Mucosa of descending colon (tissue), 3 donors: Measurements from ENCODE around the gene PLSCR4. TPM values are rescaled to one million over a fixed set of nuclear protein-coding genes. Genes with fewer than 3 reads are reported as not detected.

Experiments
- ATAC-seq: fragments of 200-7000 bp; cut with Tn5 transposase; one replicate; pipeline ENCODE4 v1.9.1; 2020; ENCODE audit warnings: mild to moderate bottlenecking, moderate library complexity
- DNase-seq, 3 donors: peaks; one replicate each; pipeline ENCODE4 v3.0.0-alpha.2; 2020
- H3K36me3 ChIP-seq: fragments of 200-600 bp; one replicate; pipeline ENCODE4 v1.8.0; 2021; ENCODE audit warnings: low read depth, mild to moderate bottlenecking
- H3K4me1 ChIP-seq: fragments of 200-600 bp; one replicate; pipeline ENCODE4 v1.8.0; 2021; ENCODE audit warnings: low read depth, mild to moderate bottlenecking
- H3K4me3 ChIP-seq: fragments of 200-600 bp; one replicate; pipeline ENCODE4 v1.8.0; 2021; ENCODE audit warnings: mild to moderate bottlenecking
- H3K9me3 ChIP-seq: fragments of 200-600 bp; one replicate; pipeline ENCODE4 v1.8.0; 2021; ENCODE audit warnings: mild to moderate bottlenecking
- intact Hi-C, 2 donors: fragments of 100-400 bp; cut with DNase I in 1 of 2; cut with micrococcal nuclease in 1 of 2; formaldehyde crosslinking; loops; one replicate each; pipeline versions ENCODE4 v1.11.0 to v1.11.1; 2022; cut with DNase I, micrococcal nuclease
- total RNA-seq, 3 donors: library from RNA; stranded (reverse); fragmentation: NEBNext Ultra II Directional in 2 of 3; extraction: Animal tissue kit (Norgen Biotek cat#: 25700) in 2 of 3; gene quantifications; one replicate each; pipeline versions ENCODE4 v1.2.1 to v1.2.4, GENCODE V29; 2021 to 2023
- TF ChIP-seq, protein P1 (sequence below): fragments of 200-600 bp; IDR thresholded peaks from one replicate; pipeline ENCODE4 v1.8.0; 2022; ENCODE audit warnings: antibody characterized with exemption, mild to moderate bottlenecking
- donor health status: DM: no; HTN: no; CAD: no; lungs with moderate emphysema.
- donor health status: DM: no; HTN: no; CAD: no.
- donor health status: DM: no; HTN: yes; CAD: no.

PLSCR4 gene
- total RNA-seq, 3 donors from 2014 or later, result 45.3 to 72.7 (median 64.0) TPM

DNA sequence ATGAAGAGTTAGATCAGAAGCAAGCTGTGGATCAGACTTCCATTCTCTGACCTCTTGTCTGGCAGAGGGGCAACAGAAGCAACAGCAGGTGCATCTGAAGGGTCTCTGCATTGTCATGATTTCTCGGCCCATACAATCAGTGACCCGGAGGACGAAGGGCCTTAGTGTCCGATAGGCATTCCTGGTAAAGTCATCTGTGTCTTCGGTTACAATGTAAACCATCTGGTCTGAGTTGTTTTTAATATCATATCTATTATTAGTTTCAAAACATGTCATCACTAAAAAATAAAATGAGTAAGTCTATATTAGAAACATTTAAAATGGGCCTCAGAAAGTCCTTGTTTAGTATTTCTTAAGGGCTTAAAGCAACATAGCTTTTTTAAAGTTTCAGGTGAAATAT is 51.1 kb downstream of the PLSCR4 start:
- intact Hi-C loops, result no loop called here

DNA sequence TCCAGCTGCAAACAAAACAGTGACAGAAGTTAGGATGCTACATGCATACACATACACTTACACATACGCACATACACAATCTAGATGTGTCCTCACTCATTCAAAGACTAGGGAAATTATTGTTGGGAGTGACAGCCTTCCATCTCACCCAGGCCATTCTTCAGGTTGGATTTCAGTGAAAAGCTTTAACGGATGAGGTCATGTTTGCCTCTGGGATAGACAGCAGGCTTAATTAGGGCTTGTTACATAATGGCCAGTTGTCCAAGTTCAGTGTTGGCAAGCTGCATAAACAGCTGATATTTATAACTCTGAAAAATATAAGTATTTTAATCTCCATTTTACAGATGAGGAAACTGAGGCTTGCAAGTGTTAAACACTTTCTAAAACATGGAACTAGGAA is 54.1 kb downstream of the PLSCR4 start:
- H3K9me3 ChIP-seq, result no peaks in the 10 kb centered on the region
- no peaks in the 10 kb centered on the region for H3K36me3 ChIP-seq
- H3K4me1 ChIP-seq, result no peaks in the 10 kb centered on the region
- DNase-seq (no peak), ATAC-seq (no peak)
- intact Hi-C loops, result no loop called here
- H3K4me3 ChIP-seq, result no peak overlapping the region
- TF ChIP-seq, protein P1, sequence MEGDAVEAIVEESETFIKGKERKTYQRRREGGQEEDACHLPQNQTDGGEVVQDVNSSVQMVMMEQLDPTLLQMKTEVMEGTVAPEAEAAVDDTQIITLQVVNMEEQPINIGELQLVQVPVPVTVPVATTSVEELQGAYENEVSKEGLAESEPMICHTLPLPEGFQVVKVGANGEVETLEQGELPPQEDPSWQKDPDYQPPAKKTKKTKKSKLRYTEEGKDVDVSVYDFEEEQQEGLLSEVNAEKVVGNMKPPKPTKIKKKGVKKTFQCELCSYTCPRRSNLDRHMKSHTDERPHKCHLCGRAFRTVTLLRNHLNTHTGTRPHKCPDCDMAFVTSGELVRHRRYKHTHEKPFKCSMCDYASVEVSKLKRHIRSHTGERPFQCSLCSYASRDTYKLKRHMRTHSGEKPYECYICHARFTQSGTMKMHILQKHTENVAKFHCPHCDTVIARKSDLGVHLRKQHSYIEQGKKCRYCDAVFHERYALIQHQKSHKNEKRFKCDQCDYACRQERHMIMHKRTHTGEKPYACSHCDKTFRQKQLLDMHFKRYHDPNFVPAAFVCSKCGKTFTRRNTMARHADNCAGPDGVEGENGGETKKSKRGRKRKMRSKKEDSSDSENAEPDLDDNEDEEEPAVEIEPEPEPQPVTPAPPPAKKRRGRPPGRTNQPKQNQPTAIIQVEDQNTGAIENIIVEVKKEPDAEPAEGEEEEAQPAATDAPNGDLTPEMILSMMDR, result no peak

More for the DNA sequence above, 51.1 kb downstream of the PLSCR4 start:
- Histone ChIP-seq H3K4me1 (no peaks in the 10 kb centered on the region), H3K36me3 (no peaks in the 10 kb centered on the region), H3K9me3 (no peaks in the 10 kb centered on the region), H3K4me3 (no peak overlapping the region)
- DNase-seq, result no peak
- TF ChIP-seq, protein P1, result no peak
- no peak for ATAC-seq

DNA sequence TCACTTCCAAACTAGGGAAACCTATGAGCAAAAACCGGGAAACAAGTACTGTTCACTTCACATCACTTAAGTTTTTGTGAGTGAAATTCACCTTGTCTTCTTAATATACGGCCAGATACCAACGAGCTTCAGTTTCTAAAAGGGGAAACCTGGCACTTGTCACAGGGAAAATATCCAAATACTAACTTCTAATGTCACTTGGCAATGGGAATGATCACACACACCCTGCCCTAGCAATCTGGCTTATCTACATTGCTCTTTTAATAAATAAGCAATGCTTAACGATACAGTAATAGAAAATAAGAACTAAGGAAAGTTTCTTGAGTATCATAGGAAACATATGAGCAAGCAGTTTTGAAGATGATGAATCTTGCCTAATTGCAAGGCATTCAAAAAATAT is 55.3 kb downstream of the PLSCR4 start:
- intact Hi-C loops, result no loop called here

DNA sequence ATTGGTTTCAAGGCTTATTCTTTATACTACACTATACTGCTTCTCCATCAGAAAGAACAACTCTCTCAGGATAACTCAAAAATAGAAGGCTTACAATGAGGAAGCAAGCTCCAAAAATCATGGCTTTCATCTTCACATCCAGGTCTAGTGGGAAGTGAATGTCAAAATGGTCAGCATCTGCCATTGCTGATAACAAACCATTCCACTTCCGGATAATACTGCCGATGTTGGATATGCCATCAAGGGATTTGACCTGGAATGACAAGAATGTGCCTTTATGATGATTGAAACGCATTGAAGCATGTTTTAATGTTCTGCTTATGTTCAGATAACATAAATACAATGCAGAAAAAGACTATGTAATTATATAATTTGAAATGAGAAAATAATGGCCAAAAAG is 55.9 kb downstream of the PLSCR4 start:
- intact Hi-C loops, result no loop called here
- DNase-seq, result no peak
- Histone ChIP-seq H3K4me1 (no peaks in the 10 kb centered on the region), H3K9me3 (no peaks in the 10 kb centered on the region), H3K36me3 (no peaks in the 10 kb centered on the region), H3K4me3 (no peak overlapping the region)
- TF ChIP-seq, protein P1, result no peak
- ATAC-seq, result no peak

More for the DNA sequence above, 55.3 kb downstream of the PLSCR4 start:
- ATAC-seq, result no peak
- TF ChIP-seq, protein P1, result no peak
- H3K36me3 ChIP-seq, result no peaks in the 10 kb centered on the region
- no peaks in the 10 kb centered on the region for H3K4me1 ChIP-seq
- H3K9me3 ChIP-seq, result no peaks in the 10 kb centered on the region
- no peak for DNase-seq
- H3K4me3 ChIP-seq, result no peak overlapping the region

DNA sequence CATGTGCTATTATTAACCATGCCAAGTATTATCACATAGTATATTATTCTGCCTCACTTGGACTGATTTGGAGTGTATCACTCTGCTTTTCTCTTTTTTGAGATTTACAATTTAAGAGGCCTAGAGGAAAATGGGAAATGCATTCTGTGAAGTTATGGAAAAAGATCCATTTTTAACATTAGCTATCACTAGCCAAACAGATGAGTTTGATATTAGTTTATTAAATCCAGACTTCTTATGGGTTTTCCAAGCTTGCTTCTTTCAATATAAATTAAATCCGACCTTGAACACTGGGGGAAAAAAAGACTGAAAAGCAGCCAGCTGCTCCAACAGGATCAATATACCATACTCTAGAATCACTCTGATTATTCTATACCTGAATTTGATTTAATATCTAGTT is 59.9 kb downstream of the PLSCR4 start:
- Histone ChIP-seq H3K4me3 (no peak overlapping the region), H3K4me1 (no peaks in the 10 kb centered on the region), H3K36me3 (no peaks in the 10 kb centered on the region), H3K9me3 (no peaks in the 10 kb centered on the region)
- DNase-seq (no peak), ATAC-seq (no peak)
- intact Hi-C loops, result no loop called here
- TF ChIP-seq, protein P1, result no peak
